Thoracic aorta (tissue), 2 donors: ENCODE results near the gene KRT6C. TPM values are rescaled to one million over a fixed set of nuclear protein-coding genes. Genes with fewer than 3 reads are reported as not detected.

Source experiments
- ATAC-seq: fragments of 150-250 bp; one replicate; pipeline ENCODE4 v1.8.0; 2017; ENCODE audit warnings: low read depth; ENCODE audit not compliant: insufficient number of reproducible peaks, low FRiP score
- DNase-seq: peaks from one replicate; pipeline ENCODE4 v3.0.0-alpha.2; 2020; ENCODE audit warnings: low spot score
- H3K27ac ChIP-seq, 2 donors: fragments of 200-600 bp; sonication (generic); 1 replicate in 1 of 2; 2 replicates in 1 of 2; pipeline ENCODE4 v1.5.1; 2016; ENCODE audit warnings: mild to moderate bottlenecking in 2 of 2, moderate library complexity in 2 of 2
- H3K27me3 ChIP-seq: fragments of 200-600 bp; sonication (generic); replicated peaks from 2 replicates; pipeline ENCODE4 v1.6.0; 2016; ENCODE audit warnings: mild to moderate bottlenecking; ENCODE audit not compliant: insufficient read depth
- H3K36me3 ChIP-seq: fragments of 200-600 bp; sonication (generic); one replicate; pipeline ENCODE4 v1.5.1; 2016
- H3K4me1 ChIP-seq, 2 donors: fragments of 200-600 bp; sonication (generic); 1 replicate in 1 of 2; 2 replicates in 1 of 2; pipeline versions ENCODE4 v1.5.1 to v1.6.0; 2016; ENCODE audit warnings: low read depth in 2 of 2, mild to moderate bottlenecking in 1 of 2; ENCODE audit not compliant: control insufficient read depth in 1 of 2
- H3K4me3 ChIP-seq: fragments of 200-600 bp; sonication (generic); 2 replicates; pipeline ENCODE4 v1.5.1; 2016; ENCODE audit warnings: mild to moderate bottlenecking
- H3K9me3 ChIP-seq: fragments of 200-600 bp; sonication (generic); 2 replicates; pipeline ENCODE4 v1.5.1; 2016
- CTCF ChIP-seq: fragments of 200-600 bp; sonication (generic); IDR thresholded peaks from one replicate; pipeline ENCODE4 v1.5.1; 2019; ENCODE audit warnings: antibody characterized with exemption
- total RNA-seq, 2 donors: library from RNA; depleted of rRNA; stranded (reverse); fragments of >200 nt; gene quantifications; one replicate each; pipeline versions ENCODE4 v1.1.0 to v1.2.3, GENCODE V29; 2016

Gene KRT6C
- total RNA-seq, 2 donors from 2014 or later: not detected

GRCh38 chr12:52498946-52499345 is 25.3 kb upstream of the KRT6C start:
- Histone ChIP-seq H3K4me3 (no peak overlapping the region), H3K27ac (no peak overlapping the region), H3K4me1 (no peaks in the 10 kb centered on the region), H3K27me3 (no peaks in the 10 kb centered on the region), H3K36me3 (no peaks in the 10 kb centered on the region), H3K9me3 (no peaks in the 10 kb centered on the region)
- no peak for TF ChIP-seq CTCF
- no peak for ATAC-seq
- DNase-seq: no peak

GRCh38 chr12:52497975-52498374 is 24.4 kb upstream of the KRT6C start:
- H3K27ac ChIP-seq: no peak overlapping the region
- TF ChIP-seq CTCF: no peak
- no peaks in the 10 kb centered on the region for H3K9me3 ChIP-seq
- no peak for ATAC-seq
- no peak overlapping the region for H3K4me3 ChIP-seq
- no peak for DNase-seq
- no peaks in the 10 kb centered on the region for H3K27me3 ChIP-seq
- H3K36me3 ChIP-seq: no peaks in the 10 kb centered on the region
- no peaks in the 10 kb centered on the region for H3K4me1 ChIP-seq

GRCh38 chr12:52496590-52497071 is 23.0 kb upstream of the KRT6C start:
- ATAC-seq (no peak), DNase-seq (no peak)
- Histone ChIP-seq H3K4me3 (no peak overlapping the region), H3K27me3 (no peaks in the 10 kb centered on the region), H3K36me3 (no peaks in the 10 kb centered on the region), H3K4me1 (no peaks in the 10 kb centered on the region), H3K27ac (no peak overlapping the region), H3K9me3 (no peaks in the 10 kb centered on the region)
- TF ChIP-seq CTCF: no peak

- Histone ChIP-seq H3K4me1 (no peaks in the 10 kb centered on the region), H3K27me3 (no peaks in the 10 kb centered on the region), H3K4me3 (no peak overlapping the region), H3K36me3 (no peaks in the 10 kb centered on the region), H3K9me3 (no peaks in the 10 kb centered on the region), H3K27ac (no peak overlapping the region)
- TF ChIP-seq CTCF: no peak
- ATAC-seq (no peak), DNase-seq (no peak)
Measured at GRCh38 chr12:52496054-52496453, 22.4 kb upstream of the KRT6C start.

GRCh38 chr12:52495389-52495788 is 21.8 kb upstream of the KRT6C start:
- H3K27me3 ChIP-seq: no peaks in the 10 kb centered on the region
- no peaks in the 10 kb centered on the region for H3K36me3 ChIP-seq
- no peak overlapping the region for H3K27ac ChIP-seq
- no peak for TF ChIP-seq CTCF
- ATAC-seq (no peak), DNase-seq (no peak)
- no peaks in the 10 kb centered on the region for H3K9me3 ChIP-seq
- H3K4me3 ChIP-seq: no peak overlapping the region
- H3K4me1 ChIP-seq: no peaks in the 10 kb centered on the region
